Stomach (tissue), 9 donors: ENCODE results near the gene BRI3BP. TPM values are rescaled to one million over a fixed set of nuclear protein-coding genes. Genes with fewer than 3 reads are reported as not detected.
A peak's percentile ranks its signal among the peaks of the same experiment; 100 is the strongest.

ENCODE experiments used
- DNase-seq, 2 donors: peaks; one replicate each; pipeline versions ENCODE4 v3.0.0 to v3.0.0-alpha.2; 2013 to 2019
- H3K27ac ChIP-seq, 5 donors: fragments of 200-600 bp in 4 of 5; sonication (generic) in 4 of 5; one replicate each; pipeline ENCODE4 v1.5.1; 2013 to 2019; ENCODE audit warnings: mild to moderate bottlenecking in 1 of 5, moderate library complexity in 1 of 5
- H3K27me3 ChIP-seq, 3 donors: fragments of 200-600 bp; sonication (generic); one replicate each; pipeline ENCODE4 v1.5.1; 2017 to 2019; ENCODE audit warnings: mixed run types in 1 of 3
- H3K36me3 ChIP-seq, 4 donors: fragments of 200-600 bp; sonication (generic); 1 replicate in 3 of 4; 2 replicates in 1 of 4; pipeline ENCODE4 v1.5.1; 2016 to 2019
- H3K4me1 ChIP-seq, 4 donors: fragments of 200-600 bp; sonication (generic); one replicate each; pipeline ENCODE4 v1.5.1; 2016 to 2019
- H3K4me3 ChIP-seq, 4 donors: fragments of 200-600 bp; sonication (generic) in 3 of 4; one replicate each; pipeline ENCODE4 v1.5.1; 2016 to 2019; ENCODE audit warnings: mild to moderate bottlenecking in 1 of 4
- H3K9me3 ChIP-seq, 4 donors: fragments of 200-600 bp; sonication (generic); one replicate each; pipeline ENCODE4 v1.5.1; 2016 to 2019
- CTCF ChIP-seq, 7 experiments: fragments of 450-650 bp in 4 of 7; fragments of 200-600 bp in 3 of 7; sonication (generic) in 3 of 7; IDR thresholded peaks; one replicate each; pipeline ENCODE4 v1.5.1; 2016 to 2019; ENCODE audit warnings: antibody characterized with exemption in 7 of 7, control low read depth in 2 of 7, mild to moderate bottlenecking in 1 of 7
- EP300 ChIP-seq: sonication (generic); formaldehyde crosslinking; IDR thresholded peaks from one replicate; pipeline ENCODE4 v1.6.1; 2017; ENCODE audit warnings: antibody characterized with exemption
- POLR2A ChIP-seq, 4 donors: fragments of 450-650 bp; IDR thresholded peaks; one replicate each; pipeline ENCODE4 v1.6.1; 2016; ENCODE audit warnings: antibody characterized with exemption in 4 of 4, control low read depth in 2 of 4, mild to moderate bottlenecking in 1 of 4, moderate library complexity in 1 of 4
- POLR2AphosphoS5 ChIP-seq, 3 donors: sonication (generic); formaldehyde crosslinking; IDR thresholded peaks; one replicate each; pipeline ENCODE4 v1.6.1; 2016; ENCODE audit warnings: antibody characterized with exemption in 3 of 3
- WGBS, 5 donors: extraction: QIAGEN DNeasy Blood & Tissue Kit in 3 of 5; methylation state at CpG; one replicate each; pipeline versions ENCODE4 v1.1.5 to v1.1.7; 2013 to 2018; 5-methylcytosine and 5-hydroxymethylcytosine counted together
- intact Hi-C: fragments of 100-400 bp; cut with DNase I; formaldehyde crosslinking; loops from one replicate; pipeline ENCODE4 v1.15.1; 2023; ENCODE audit warnings: low total_unique reads
- polyA plus RNA-seq, 3 donors: library from polyadenylated mRNA; stranded (reverse); fragments of 200-250 nt; gene quantifications; one replicate each; pipeline ENCODE4 v1.2.3, GENCODE V29; 2013
- total RNA-seq, 5 donors: library from RNA; depleted of rRNA; stranded (reverse); fragments of >200 nt; gene quantifications; one replicate each; pipeline versions ENCODE4 v1.1.0 to v1.2.3, GENCODE V29; 2014 to 2016
- donor health status: healthy with polysubstance abuse.
- donor health status: Bipolar disorder and iron deficiency.
- donor health status: healthy.

Gene BRI3BP
- total and polyA plus RNA-seq, 8 donors: 1.2 to 24.3 (median 4.1) TPM

GRCh38 chr12:124994437-124994975 lies 1.1 kb downstream of the BRI3BP start:
- DNase-seq: peak; percentile 51 to 73
- 1 to 12% (median 5%) methylated on average over 14 to 15 of the region's 15 CpGs for WGBS, 5 donors

GRCh38 chr12:124995200-124995961 lies 1.9 kb downstream of the BRI3BP start:
- Histone ChIP-seq H3K9me3 (no peaks in the 10 kb centered on the region), H3K27me3 (no peaks in the 10 kb centered on the region), H3K4me3 (peak overlapping the region in 3 of 4 donors; percentile 72 to 98 (median 75)), H3K4me1 (peaks cover 17 to 36% (median 23%) of the 10 kb centered on the region in 4 donors), H3K27ac (peak overlapping the region in 2 of 5 donors; percentile 63 to 85), H3K36me3 (no peaks in the 10 kb centered on the region)
- TF ChIP-seq CTCF (IDR thresholded peaks at IDR 0.05) (no peak), POLR2AphosphoS5 (IDR thresholded peaks at IDR 0.05) (no peak), POLR2A (IDR thresholded peaks at IDR 0.05) (no peak), EP300 (no peak)
- DNase-seq: peak in 1 of 2 donors; percentile 27
- intact Hi-C loops: no loop called here
- WGBS, 5 donors: 44 to 66% (median 60%) methylated on average over 14 of the region's 14 CpGs

More at GRCh38 chr12:124994437-124994975, 1.1 kb downstream of the BRI3BP start:
- Histone ChIP-seq H3K27ac (peak overlapping the region; percentile 60 to 86 (median 75)), H3K4me3 (peak overlapping the region; percentile 61 to 98 (median 74)), H3K4me1 (peaks cover 17 to 37% (median 25%) of the 10 kb centered on the region in 4 donors), H3K9me3 (no peaks in the 10 kb centered on the region), H3K36me3 (no peaks in the 10 kb centered on the region), H3K27me3 (no peaks in the 10 kb centered on the region)
- TF ChIP-seq POLR2A (IDR thresholded peaks at IDR 0.05) (no peak), EP300 (no peak), CTCF (IDR thresholded peaks at IDR 0.05) (no peak), POLR2AphosphoS5 (IDR thresholded peaks at IDR 0.05) (no peak)
- intact Hi-C loops: no loop called here

GRCh38 chr12:124998705-124999104 lies 5.3 kb downstream of the BRI3BP start:
- H3K9me3 ChIP-seq: no peaks in the 10 kb centered on the region

More at GRCh38 chr12:124998705-124999104, 5.3 kb downstream of the BRI3BP start:
- H3K4me1 ChIP-seq: peaks cover 9 to 24% (median 15%) of the 10 kb centered on the region in 4 donors
- no peaks in the 10 kb centered on the region for H3K36me3 ChIP-seq
- 80 to 97% (median 85%) methylated on average over 4 of the region's 4 CpGs for WGBS, 5 donors
- H3K27ac ChIP-seq: no peak overlapping the region
- TF ChIP-seq POLR2AphosphoS5 (IDR thresholded peaks at IDR 0.05): no peak
- TF ChIP-seq CTCF (IDR thresholded peaks at IDR 0.05): no peak
- TF ChIP-seq POLR2A (IDR thresholded peaks at IDR 0.05): no peak
- no peak for TF ChIP-seq EP300
- intact Hi-C loops: no loop called here
- DNase-seq: no peak
- no peak overlapping the region for H3K4me3 ChIP-seq
- H3K27me3 ChIP-seq: no peaks in the 10 kb centered on the region
